K562 (cell line): ENCODE measurements around the gene CEP192.

ENCODE experiments used
- BRCA1 ChIP-seq, 2 experiments: fragments of 450-650 bp in 1 of 2; sonication (generic) in 1 of 2; formaldehyde crosslinking in 1 of 2; IDR thresholded peaks; 2 replicates each; pipeline versions ENCODE4 v1.5.0 to v1.6.1; 2017 to 2020; ENCODE audit warnings: mild to moderate bottlenecking in 1 of 2, missing genetic modification reagents in 1 of 2
- YY1 ChIP-seq, 3 experiments: IDR thresholded peaks; 2 replicates each; pipeline ENCODE4 v1.6.1; 2011; ENCODE audit warnings: low read length in 2 of 3, mild to moderate bottlenecking in 2 of 3, moderate library complexity in 2 of 3, borderline replicate concordance in 1 of 3, control low read depth in 1 of 3, low read depth in 1 of 3; ENCODE audit not compliant: insufficient read depth in 3 of 3, insufficient replicate concordance in 2 of 3, control insufficient read depth in 1 of 3, insufficient read length in 1 of 3; ENCODE audit errors: extremely low read depth in 1 of 3
- ZFX ChIP-seq: sonication (generic); formaldehyde crosslinking; IDR thresholded peaks from 2 replicates; pipeline ENCODE4 v1.8.0; 2022; ENCODE audit warnings: mild to moderate bottlenecking, missing genetic modification reagents, moderate library complexity
- ZNF551 ChIP-seq: fragments of 250-450 bp; sonication (Bioruptor Pico); IDR thresholded peaks from 2 replicates; pipeline ENCODE4 v1.5.0; 2021; ENCODE audit warnings: mild to moderate bottlenecking, moderate library complexity
- ZNF79 ChIP-seq: fragments of 250-450 bp; sonication (Bioruptor Pico); IDR thresholded peaks from 2 replicates; pipeline ENCODE4 v1.4.0; 2020; ENCODE audit warnings: low read depth, mild to moderate bottlenecking, moderate library complexity
- TF ChIP-seq, protein P1 (sequence below), 3 experiments: IDR thresholded peaks in 2 of 3; conservative IDR thresholded peaks in 1 of 3; 2 replicates each; pipeline ENCODE4 v1.5.1; 2011 to 2012; ENCODE audit warnings: low read length in 3 of 3, mild to moderate bottlenecking in 3 of 3, control low read depth in 2 of 3, improper control_type of control experiment in 1 of 3, inconsistent platforms in 1 of 3, low read depth in 1 of 3, mixed read lengths in 1 of 3, moderate library complexity in 1 of 3; ENCODE audit not compliant: insufficient read depth in 2 of 3
- TF ChIP-seq, protein P2 (sequence below): fragments of 450-650 bp; formaldehyde crosslinking; IDR thresholded peaks from 2 replicates; pipeline ENCODE4 v1.4.0; 2020; ENCODE audit warnings: mild to moderate bottlenecking, moderate library complexity
- TF ChIP-seq, protein P3 (sequence below): sonication (generic); formaldehyde crosslinking; IDR thresholded peaks from 2 replicates; pipeline ENCODE4 v1.8.0; 2022; ENCODE audit warnings: missing genetic modification reagents, mild to moderate bottlenecking, borderline replicate concordance

GRCh38 chr18:13101659-13102197, 110.6 kb downstream of the CEP192 start:
- TF ChIP-seq, protein P1, sequence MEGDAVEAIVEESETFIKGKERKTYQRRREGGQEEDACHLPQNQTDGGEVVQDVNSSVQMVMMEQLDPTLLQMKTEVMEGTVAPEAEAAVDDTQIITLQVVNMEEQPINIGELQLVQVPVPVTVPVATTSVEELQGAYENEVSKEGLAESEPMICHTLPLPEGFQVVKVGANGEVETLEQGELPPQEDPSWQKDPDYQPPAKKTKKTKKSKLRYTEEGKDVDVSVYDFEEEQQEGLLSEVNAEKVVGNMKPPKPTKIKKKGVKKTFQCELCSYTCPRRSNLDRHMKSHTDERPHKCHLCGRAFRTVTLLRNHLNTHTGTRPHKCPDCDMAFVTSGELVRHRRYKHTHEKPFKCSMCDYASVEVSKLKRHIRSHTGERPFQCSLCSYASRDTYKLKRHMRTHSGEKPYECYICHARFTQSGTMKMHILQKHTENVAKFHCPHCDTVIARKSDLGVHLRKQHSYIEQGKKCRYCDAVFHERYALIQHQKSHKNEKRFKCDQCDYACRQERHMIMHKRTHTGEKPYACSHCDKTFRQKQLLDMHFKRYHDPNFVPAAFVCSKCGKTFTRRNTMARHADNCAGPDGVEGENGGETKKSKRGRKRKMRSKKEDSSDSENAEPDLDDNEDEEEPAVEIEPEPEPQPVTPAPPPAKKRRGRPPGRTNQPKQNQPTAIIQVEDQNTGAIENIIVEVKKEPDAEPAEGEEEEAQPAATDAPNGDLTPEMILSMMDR (IDR thresholded peaks at IDR 0.05 in 2 of 3, conservative IDR thresholded peaks at IDR 0.05 in 1 of 3; ENCODE audit: insufficient read depth in 2 of 3, low read depth in 1 of 3, low read length in 3 of 3), result no peak
- TF ChIP-seq ZNF79, result no peak
- no peak for TF ChIP-seq ZNF551
- TF ChIP-seq, protein P2, sequence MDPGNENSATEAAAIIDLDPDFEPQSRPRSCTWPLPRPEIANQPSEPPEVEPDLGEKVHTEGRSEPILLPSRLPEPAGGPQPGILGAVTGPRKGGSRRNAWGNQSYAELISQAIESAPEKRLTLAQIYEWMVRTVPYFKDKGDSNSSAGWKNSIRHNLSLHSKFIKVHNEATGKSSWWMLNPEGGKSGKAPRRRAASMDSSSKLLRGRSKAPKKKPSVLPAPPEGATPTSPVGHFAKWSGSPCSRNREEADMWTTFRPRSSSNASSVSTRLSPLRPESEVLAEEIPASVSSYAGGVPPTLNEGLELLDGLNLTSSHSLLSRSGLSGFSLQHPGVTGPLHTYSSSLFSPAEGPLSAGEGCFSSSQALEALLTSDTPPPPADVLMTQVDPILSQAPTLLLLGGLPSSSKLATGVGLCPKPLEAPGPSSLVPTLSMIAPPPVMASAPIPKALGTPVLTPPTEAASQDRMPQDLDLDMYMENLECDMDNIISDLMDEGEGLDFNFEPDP (CRISPR knock-in tag), result no peak
- no peak for TF ChIP-seq ZFX (CRISPR knock-in tag)
- TF ChIP-seq, protein P3, sequence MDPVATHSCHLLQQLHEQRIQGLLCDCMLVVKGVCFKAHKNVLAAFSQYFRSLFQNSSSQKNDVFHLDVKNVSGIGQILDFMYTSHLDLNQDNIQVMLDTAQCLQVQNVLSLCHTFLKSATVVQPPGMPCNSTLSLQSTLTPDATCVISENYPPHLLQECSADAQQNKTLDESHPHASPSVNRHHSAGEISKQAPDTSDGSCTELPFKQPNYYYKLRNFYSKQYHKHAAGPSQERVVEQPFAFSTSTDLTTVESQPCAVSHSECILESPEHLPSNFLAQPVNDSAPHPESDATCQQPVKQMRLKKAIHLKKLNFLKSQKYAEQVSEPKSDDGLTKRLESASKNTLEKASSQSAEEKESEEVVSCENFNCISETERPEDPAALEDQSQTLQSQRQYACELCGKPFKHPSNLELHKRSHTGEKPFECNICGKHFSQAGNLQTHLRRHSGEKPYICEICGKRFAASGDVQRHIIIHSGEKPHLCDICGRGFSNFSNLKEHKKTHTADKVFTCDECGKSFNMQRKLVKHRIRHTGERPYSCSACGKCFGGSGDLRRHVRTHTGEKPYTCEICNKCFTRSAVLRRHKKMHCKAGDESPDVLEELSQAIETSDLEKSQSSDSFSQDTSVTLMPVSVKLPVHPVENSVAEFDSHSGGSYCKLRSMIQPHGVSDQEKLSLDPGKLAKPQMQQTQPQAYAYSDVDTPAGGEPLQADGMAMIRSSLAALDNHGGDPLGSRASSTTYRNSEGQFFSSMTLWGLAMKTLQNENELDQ (CRISPR knock-in tag), result no peak
- no peak for TF ChIP-seq YY1 (IDR thresholded peaks at IDR 0.05; ENCODE audit: borderline replicate concordance in 1 of 3, control insufficient read depth in 1 of 3, extremely low read depth in 1 of 3, insufficient read depth in 3 of 3, insufficient read length in 1 of 3, insufficient replicate concordance in 2 of 3, low read depth in 1 of 3, low read length in 2 of 3)
- no peak for TF ChIP-seq BRCA1 (IDR thresholded peaks at IDR 0.05)
- TF ChIP-seq BRCA1 (CRISPR knock-in tag; IDR thresholded peaks at IDR 0.05), result no peak
